Lung (tissue), 12 donors: Measurements from ENCODE around the gene HMG20B. TPM values are rescaled to one million over a fixed set of nuclear protein-coding genes. Genes with fewer than 3 reads are reported as not detected.

Source experiments
- ATAC-seq: fragments of 200-7000 bp; cut with Tn5 transposase; one replicate; pipeline ENCODE4 v1.9.1; 2020; ENCODE audit warnings: moderate number of reproducible peaks; ENCODE audit not compliant: insufficient read depth, low FRiP score
- DNase-seq, 3 donors: peaks; one replicate each; pipeline ENCODE4 v3.0.0-alpha.2; 2013 to 2017
- H3K27ac ChIP-seq, 2 donors: one replicate each; pipeline ENCODE4 v1.5.1; 2013; ENCODE audit warnings: mild to moderate bottlenecking in 2 of 2, moderate library complexity in 2 of 2, control low read depth in 1 of 2, inconsistent platforms in 1 of 2, low read depth in 1 of 2, low read length in 1 of 2
- H3K27me3 ChIP-seq, 3 donors: one replicate each; pipeline ENCODE4 v1.5.1; 2013; ENCODE audit warnings: low read length in 2 of 3; ENCODE audit not compliant: control insufficient read depth in 3 of 3, insufficient read depth in 3 of 3
- H3K36me3 ChIP-seq, 4 donors: one replicate each; pipeline ENCODE4 v1.5.1; 2013; ENCODE audit warnings: low read length in 4 of 4, mild to moderate bottlenecking in 1 of 4, moderate library complexity in 1 of 4; ENCODE audit not compliant: control insufficient read depth in 4 of 4, insufficient read depth in 4 of 4
- H3K4me1 ChIP-seq, 5 donors: one replicate each; pipeline ENCODE4 v1.5.1; 2013; ENCODE audit warnings: low read length in 5 of 5, mild to moderate bottlenecking in 2 of 5, moderate library complexity in 1 of 5; ENCODE audit not compliant: control insufficient read depth in 5 of 5, insufficient read depth in 5 of 5
- H3K4me3 ChIP-seq: one replicate; pipeline ENCODE4 v1.5.1; 2013; ENCODE audit warnings: mild to moderate bottlenecking, control low read depth, moderate library complexity
- H3K9ac ChIP-seq, 2 donors: one replicate each; pipeline ENCODE4 v1.5.1; 2013; ENCODE audit warnings: low read length in 2 of 2, control low read depth in 1 of 2; ENCODE audit not compliant: insufficient read depth in 1 of 2
- H3K9me3 ChIP-seq, 4 donors: one replicate each; pipeline ENCODE4 v1.5.1; 2013; ENCODE audit warnings: low read length in 3 of 4, mild to moderate bottlenecking in 1 of 4, moderate library complexity in 1 of 4; ENCODE audit not compliant: control insufficient read depth in 4 of 4, insufficient read depth in 3 of 4
- WGBS, 2 donors: extraction: QIAGEN DNeasy Blood & Tissue Kit; methylation state at CpG; one replicate each; pipeline ENCODE4 v1.1.7; 2013; 5-methylcytosine and 5-hydroxymethylcytosine counted together
- polyA plus RNA-seq, 2 donors: library from polyadenylated mRNA; stranded (reverse); fragments of 200-250 nt; gene quantifications; one replicate each; pipeline ENCODE4 v1.2.1, GENCODE V29; 2013
- total RNA-seq, 2 donors: library from RNA; depleted of rRNA in 1 of 2; stranded (reverse); fragments of >200 nt in 1 of 2; gene quantifications; one replicate each; pipeline ENCODE4 v1.2.1, GENCODE V29; 2014 to 2021
- TF ChIP-seq, protein P1 (sequence below): IDR thresholded peaks from 2 replicates; pipeline ENCODE4 v1.5.1; 2012; ENCODE audit warnings: mild to moderate bottlenecking; ENCODE audit errors: control extremely low read depth, extremely low read depth
- donor health status: control.
- donor health status: control.
- donor health status: Bipolar disorder and iron deficiency.
- donor health status: healthy.
- donor health status: DM: yes; HTN: yes; CAD: no.

Gene HMG20B
- total and polyA plus RNA-seq, 4 donors, result 51.1 to 93.4 (median 75.8) TPM

DNA sequence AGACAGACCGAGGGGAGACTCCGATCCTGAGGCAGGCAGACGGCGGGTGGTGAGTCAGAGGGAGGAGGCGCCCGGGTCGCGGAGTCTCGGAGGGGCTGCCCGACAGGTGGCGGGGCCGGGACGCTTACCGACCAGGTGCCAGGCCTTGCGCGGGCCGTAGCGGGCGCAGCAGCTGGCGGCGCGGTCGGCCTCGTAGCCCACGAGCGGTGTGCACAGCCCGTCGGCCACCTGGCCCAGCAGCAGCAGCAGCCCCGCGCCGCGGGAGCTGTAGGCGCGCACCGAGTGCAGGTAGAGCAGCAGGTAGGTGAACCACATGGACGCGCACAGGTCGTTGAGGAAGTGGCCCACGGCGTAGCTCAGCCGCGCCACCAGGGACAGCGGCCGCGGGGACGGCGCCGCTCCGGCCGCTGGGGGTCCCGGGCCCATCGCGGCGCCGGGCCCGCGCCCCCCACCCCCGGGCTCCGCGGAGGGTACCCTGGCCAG lies 15.7 kb upstream of the HMG20B start:
- Histone ChIP-seq H3K27me3 (no peaks in the 10 kb centered on the region), H3K4me1 (peaks cover 0 to 17% (median 0%) of the 10 kb centered on the region in 5 donors), H3K9ac (peak overlapping the region in 1 of 2 donors; percentile 78), H3K4me3 (peak overlapping the region; percentile 93), H3K27ac (peak overlapping the region; percentile 56 to 70), H3K36me3 (no peaks in the 10 kb centered on the region), H3K9me3 (no peaks in the 10 kb centered on the region)
- TF ChIP-seq, protein P1, sequence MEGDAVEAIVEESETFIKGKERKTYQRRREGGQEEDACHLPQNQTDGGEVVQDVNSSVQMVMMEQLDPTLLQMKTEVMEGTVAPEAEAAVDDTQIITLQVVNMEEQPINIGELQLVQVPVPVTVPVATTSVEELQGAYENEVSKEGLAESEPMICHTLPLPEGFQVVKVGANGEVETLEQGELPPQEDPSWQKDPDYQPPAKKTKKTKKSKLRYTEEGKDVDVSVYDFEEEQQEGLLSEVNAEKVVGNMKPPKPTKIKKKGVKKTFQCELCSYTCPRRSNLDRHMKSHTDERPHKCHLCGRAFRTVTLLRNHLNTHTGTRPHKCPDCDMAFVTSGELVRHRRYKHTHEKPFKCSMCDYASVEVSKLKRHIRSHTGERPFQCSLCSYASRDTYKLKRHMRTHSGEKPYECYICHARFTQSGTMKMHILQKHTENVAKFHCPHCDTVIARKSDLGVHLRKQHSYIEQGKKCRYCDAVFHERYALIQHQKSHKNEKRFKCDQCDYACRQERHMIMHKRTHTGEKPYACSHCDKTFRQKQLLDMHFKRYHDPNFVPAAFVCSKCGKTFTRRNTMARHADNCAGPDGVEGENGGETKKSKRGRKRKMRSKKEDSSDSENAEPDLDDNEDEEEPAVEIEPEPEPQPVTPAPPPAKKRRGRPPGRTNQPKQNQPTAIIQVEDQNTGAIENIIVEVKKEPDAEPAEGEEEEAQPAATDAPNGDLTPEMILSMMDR, result no peak
- no peak for DNase-seq
- 0 to 1% methylated on average over 35 to 60 of the region's 60 CpGs for WGBS, 2 donors
- no peak for ATAC-seq

DNA sequence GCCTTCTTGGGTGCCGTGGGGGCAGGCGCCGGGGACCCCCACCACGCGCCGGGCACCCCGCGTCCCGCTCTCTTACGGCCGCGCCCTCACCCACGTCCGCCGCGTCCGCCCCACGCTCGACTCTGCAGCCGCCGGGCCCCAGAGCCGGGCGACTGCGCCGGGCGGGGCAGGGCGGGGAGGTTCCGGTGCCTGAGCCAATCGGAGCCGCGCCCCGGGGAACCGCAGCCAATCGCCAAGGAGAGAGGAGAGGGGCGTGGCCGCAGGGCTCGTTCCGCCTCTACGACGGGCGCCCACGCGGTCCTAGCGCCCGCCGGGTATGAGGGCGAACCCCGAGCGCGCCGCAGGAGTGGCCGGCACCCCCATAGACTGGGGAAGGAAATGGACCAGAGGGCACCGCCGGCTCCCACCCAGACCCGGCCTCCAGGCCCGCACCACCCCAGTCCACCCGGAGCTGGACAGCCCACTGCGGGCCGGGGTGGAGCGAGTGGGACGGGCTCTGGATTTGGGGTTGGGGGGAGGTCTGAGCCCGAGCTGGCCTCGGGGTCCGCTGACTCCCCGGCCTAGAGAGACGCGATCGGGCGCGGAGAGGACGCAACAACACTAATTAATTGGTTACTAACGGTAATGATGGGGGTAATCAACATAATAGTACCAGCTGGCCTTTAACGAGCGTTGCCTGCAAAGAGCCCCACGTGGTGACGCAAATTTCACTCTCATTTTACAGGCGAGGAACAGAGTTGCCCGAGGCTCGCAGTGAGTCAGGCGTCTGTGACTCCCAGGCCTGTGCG lies 15.1 kb upstream of the HMG20B start, which contains the start of gene MFSD12:
TSS of gene MFSD12 (minus strand) at position 126 of the 788 bp plus-strand sequence. CDS start 183 bp downstream, outside the sequence.
- H3K27ac ChIP-seq, result peak within 1 kb of the TSS; percentile 62 to 70
- TF ChIP-seq, protein P1, result peak; percentile 18
- peaks cover 0 to 16% (median 0%) of the 10 kb centered on the region in 5 donors for H3K4me1 ChIP-seq
- DNase-seq (peak; percentile 94 to 96 (median 95)), ATAC-seq (peak; percentile 99)
- H3K36me3 ChIP-seq, result no peaks in the 10 kb centered on the region
- no peaks in the 10 kb centered on the region for H3K27me3 ChIP-seq
- H3K9ac ChIP-seq, result peak within 1 kb of the TSS in 1 of 2 donors; percentile 78
- no peaks in the 10 kb centered on the region for H3K9me3 ChIP-seq
- peak within 1 kb of the TSS; percentile 93 for H3K4me3 ChIP-seq
- WGBS, 2 donors, result 1% methylated on average over 65 to 81 of the region's 81 CpGs

DNA sequence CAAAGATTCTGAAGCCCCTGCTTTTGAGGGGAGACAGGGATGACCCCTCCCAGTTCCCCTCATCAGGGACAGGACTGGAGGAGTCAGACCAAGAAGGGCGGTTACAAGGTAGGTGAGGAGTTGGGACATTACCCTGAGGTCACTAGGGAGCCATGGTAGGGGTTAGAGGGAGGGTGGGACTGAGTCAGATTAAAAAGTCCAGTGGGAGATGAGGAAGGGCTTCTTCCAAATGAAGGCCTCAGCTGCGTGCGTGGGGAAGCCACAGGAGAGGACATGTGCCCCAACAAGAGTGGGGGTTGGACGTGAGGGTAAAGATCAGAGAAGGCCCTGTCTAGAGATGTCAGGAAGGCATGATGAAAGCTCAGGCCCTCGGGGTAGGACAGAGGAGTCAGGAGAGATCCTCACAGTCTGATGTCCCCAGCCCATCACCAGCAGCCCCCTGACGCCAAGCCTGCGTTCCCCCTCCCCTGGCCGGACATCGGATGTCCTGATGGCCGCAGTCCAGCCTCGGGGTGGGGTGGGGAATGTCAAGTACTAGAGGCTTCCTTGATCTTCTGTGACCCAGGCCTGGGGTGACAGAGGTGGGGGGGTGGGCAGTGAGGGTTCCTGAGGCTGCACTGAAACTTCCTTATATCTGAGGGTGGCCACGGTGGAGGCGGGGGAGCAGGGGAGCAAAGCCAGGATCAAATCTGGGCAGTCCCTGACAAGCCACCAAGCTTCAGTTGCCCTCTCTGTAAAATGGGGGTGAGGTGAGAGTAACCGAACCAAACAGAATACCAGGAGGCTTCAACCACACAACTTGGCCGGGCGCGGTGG lies 8.8 kb upstream of the HMG20B start:
- Histone ChIP-seq H3K4me3 (no peak overlapping the region), H3K4me1 (no peaks in the 10 kb centered on the region), H3K36me3 (no peaks in the 10 kb centered on the region), H3K27ac (no peak overlapping the region), H3K9ac (no peak overlapping the region), H3K27me3 (no peaks in the 10 kb centered on the region), H3K9me3 (no peaks in the 10 kb centered on the region)
- no peak for ATAC-seq
- TF ChIP-seq, protein P1, result no peak
- no peak for DNase-seq
- 74 to 78% methylated on average over 17 of the region's 17 CpGs for WGBS, 2 donors
